Activated T-cell treated with anti-CD3 and anti-CD28 coated beads, Interleukin-2, amount 50 U/mL, for 48 hours (primary cell): ENCODE data around the gene FES.
A peak's percentile ranks its signal among the peaks of the same experiment; 100 is the strongest.
"Not testable (repeated sequence)": the region's sequence is repeated elsewhere in the genome, so short reads cannot be mapped to it uniquely, and the experiment has no call there.

Source experiments
- DNase-seq, 2 experiments: peaks; one replicate each; pipeline ENCODE4 v3.0.0-alpha.2; 2020

The FES gene

GRCh38 chr15:90883976-90884718, at the start of gene FES:
FES (plus strand) TSS chr15:90884504; CDS start chr15:90885046, 542 bp downstream.
- DNase-seq, result peak in 1 of 2 experiments; percentile 44

- no peak for DNase-seq
Measured at GRCh38 chr15:90834626-90835025, 49.7 kb upstream of the FES start.

GRCh38 chr15:90836296-90836871, 47.9 kb upstream of the FES start:
- no peak for DNase-seq

- peak; percentile 80 to 81 for DNase-seq
Measured at GRCh38 chr15:90837094-90837493, 47.2 kb upstream of the FES start.

- peak; percentile 91 to 95 for DNase-seq
Measured at GRCh38 chr15:90838139-90838538, 46.2 kb upstream of the FES start.

- no peak for DNase-seq
Measured at GRCh38 chr15:90838544-90838943, 45.8 kb upstream of the FES start.

- DNase-seq, result peak; percentile 74 to 75
Measured at GRCh38 chr15:90839187-90840071, 44.9 kb upstream of the FES start.

GRCh38 chr15:90840157-90840855, 44.0 kb upstream of the FES start:
- DNase-seq, result no peak

- no peak for DNase-seq
Measured at GRCh38 chr15:90840954-90841353, 43.4 kb upstream of the FES start.

GRCh38 chr15:90844696-90845095, 39.6 kb upstream of the FES start:
- DNase-seq, result no peak

- peak; percentile 77 to 81 for DNase-seq
Measured at GRCh38 chr15:90845201-90845949, 38.9 kb upstream of the FES start.

- DNase-seq, result not testable (repeated sequence)
Measured at GRCh38 chr15:90849424-90849823, 34.9 kb upstream of the FES start.

- DNase-seq, result peak; percentile 76 to 79
Measured at GRCh38 chr15:90851114-90851513, 33.2 kb upstream of the FES start.

- DNase-seq, result peak; percentile 68 to 69
Measured at GRCh38 chr15:90851940-90852339, 32.4 kb upstream of the FES start.

GRCh38 chr15:90855139-90855538, 29.2 kb upstream of the FES start:
- DNase-seq, result no peak

GRCh38 chr15:90857337-90857736, 27.0 kb upstream of the FES start:
- DNase-seq, result no peak

- DNase-seq, result no peak
Measured at GRCh38 chr15:90857883-90858443, 26.3 kb upstream of the FES start.

GRCh38 chr15:90859234-90860131, 24.8 kb upstream of the FES start:
- DNase-seq, result no peak

GRCh38 chr15:90860450-90860849, 23.9 kb upstream of the FES start:
- DNase-seq, result no peak

GRCh38 chr15:90860942-90861675, 23.2 kb upstream of the FES start:
- no peak for DNase-seq
